Measurements from ENCODE around the gene HS3ST5.
"Not testable (repeated sequence)": the region's sequence is repeated elsewhere in the genome, so short reads cannot be mapped to it uniquely, and the experiment has no call there.

HS3ST5 gene

DNA sequence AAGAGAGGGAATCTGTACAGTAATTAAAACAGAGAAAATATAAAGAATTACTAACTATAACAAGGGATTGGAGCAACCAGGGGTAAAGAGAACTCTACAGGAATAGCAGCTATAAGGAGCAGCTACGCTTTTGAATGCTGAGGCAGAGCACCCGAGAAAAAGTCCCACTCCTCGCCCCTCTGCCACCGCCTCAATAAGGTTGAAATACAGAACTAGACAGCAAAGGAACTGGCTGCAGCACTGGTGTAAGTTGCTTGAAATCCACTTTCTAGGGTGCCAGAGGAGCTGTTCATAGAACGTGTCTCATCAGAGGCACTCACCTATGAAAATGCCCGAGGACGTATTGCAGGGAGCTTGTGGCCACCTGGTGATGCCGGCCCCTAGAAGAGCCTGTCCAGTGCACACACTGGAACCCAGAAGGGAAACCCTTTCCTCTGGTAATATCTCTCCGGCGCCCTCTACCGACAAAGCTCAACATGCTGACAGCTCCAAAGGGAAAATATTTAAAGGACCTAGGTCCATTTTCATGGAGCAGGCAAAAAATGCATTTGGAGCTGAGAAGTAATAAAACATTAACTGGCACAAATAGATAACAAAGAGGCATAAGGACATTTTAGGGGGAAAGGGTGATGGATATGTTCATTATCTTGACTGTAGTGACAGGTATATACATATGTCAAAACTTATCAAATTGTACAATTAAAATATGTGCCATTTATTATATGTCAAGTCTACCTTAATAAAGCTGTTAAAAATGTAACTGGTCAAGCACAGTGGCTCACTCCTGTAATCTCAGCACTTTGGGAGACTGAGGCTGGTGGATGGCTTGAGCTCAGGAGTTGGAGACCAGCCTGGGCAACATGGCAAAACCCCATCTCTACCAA is 234.5 kb downstream of the HS3ST5 start:
- in situ Hi-C loops (cut with MboI; ENCODE audit: low sequenced_read_pairs): no loop called here

DNA sequence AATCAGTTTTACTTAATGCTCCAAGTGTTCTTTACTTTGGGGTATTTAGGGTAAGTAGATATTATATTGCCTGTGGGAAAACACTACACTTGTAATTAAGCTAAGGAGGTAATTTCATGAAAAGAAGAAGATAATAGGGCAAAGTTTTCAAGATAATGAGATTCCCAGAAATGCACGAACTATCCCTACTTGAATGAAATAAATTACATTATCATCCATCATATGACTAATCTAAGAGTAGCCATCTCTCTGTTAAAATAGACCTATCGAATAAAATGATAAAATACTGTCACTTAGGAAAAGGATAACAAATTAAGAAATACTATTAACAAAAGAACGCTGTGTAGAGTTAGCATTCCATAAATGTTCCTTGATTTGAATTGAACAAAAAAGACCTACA is 236.8 kb downstream of the HS3ST5 start:
- in situ Hi-C loops (cut with MboI; ENCODE audit: low sequenced_read_pairs): no loop called here

DNA sequence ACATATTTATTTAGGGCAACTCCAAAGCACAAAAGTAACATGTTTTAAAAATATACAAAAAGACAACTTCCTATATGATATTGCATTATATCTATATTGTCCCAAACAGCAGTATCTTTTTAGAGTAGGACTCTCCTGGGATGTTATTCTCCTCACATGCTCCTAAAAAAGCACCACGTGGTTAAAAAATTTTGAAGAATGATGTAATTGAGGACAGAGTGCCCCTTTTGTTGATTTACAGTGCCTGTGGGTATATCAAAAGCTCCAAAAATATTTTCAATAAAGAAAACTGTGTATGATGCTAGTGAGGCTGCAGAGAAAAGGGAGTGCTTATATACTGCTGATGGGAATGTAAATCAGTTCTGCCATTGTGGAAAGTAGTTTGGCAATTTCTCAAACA is 241.6 kb downstream of the HS3ST5 start:
- in situ Hi-C loops (cut with MboI; ENCODE audit: low sequenced_read_pairs): no loop called here

DNA sequence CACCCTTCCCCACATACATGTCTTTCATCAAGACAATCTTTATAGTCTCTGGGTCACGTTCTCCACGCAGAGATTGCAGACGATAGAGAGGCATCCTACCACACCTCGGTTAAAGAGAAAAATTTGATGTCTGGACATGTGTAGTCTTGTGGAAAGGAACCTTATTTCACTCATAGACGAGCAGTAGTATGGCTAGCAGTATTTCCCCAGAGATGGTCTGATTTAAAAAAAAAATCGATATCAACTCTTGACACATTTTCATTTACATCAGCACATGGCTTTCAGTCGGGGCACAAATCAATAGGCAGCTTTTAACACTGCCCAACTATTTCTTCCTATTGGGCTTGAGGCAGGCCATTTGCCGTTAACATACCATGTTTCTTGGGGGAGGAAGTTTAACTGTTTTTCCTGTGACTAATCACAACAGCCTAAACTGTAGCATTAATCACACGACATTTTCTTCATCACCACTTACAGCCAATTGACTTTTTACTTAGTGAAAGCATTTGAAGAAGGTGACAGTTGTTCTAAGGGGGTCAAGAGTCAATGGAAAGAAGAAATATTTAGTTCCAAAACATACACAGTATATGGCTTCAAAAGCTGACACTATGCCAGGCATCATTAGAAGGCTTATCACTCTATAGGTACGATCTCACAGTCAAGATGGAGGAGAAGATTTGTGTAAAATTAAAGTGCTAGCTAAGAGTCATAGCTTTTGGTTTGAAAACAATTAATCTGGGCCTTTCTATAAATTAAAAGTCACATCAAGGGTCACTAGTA is 242.4 kb downstream of the HS3ST5 start:
- in situ Hi-C loops (cut with MboI; ENCODE audit: low sequenced_read_pairs): no loop called here

DNA sequence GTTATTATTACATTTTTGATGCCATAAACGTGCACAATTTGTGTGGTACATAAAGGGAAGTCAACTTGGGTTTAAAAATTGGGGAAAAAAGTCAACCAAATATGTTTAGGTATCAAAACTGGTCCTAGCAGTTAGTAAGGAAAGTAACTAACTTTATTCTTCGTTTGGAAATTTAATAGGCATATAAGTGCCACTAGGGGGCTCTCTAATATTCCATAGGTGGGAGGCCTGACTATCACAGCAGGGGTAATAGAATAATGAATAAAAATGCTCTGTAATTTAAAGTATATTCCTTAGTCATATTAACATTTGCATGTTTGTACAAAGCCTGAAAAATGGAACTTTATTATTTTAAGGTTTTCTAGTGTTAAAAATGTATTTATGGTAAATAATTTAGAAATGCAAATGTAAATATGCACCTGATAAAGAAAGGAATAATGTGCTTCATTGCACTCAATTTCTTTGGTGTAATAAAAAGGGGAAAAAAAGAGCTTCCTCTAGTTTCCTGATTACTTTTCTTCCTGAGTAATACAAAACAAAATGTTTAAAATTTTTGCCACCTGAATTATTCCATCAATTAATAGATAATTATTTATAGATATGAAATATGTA is 246.2 kb downstream of the HS3ST5 start:
- in situ Hi-C loops (cut with MboI; ENCODE audit: low sequenced_read_pairs): no loop called here

DNA sequence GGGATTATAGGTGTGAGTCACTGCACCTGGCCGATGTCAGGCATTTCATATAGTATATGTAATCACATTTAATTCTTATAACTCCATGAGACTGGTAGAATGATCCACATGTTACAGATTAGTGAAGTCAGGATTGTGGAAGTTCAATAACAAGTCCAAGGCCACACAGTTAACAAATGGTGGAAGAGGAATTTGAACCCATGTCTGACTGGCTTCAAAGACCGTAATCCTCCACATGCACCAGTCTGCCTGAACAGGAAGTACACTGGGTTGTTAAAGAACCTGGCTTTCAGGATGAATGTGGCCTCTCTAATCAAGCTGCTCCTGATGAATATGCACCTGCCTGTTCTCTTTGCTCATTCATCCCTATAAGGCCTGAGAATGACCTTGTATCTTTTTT is 249.9 kb downstream of the HS3ST5 start:
- in situ Hi-C loops (cut with MboI; ENCODE audit: low sequenced_read_pairs): no loop called here

DNA sequence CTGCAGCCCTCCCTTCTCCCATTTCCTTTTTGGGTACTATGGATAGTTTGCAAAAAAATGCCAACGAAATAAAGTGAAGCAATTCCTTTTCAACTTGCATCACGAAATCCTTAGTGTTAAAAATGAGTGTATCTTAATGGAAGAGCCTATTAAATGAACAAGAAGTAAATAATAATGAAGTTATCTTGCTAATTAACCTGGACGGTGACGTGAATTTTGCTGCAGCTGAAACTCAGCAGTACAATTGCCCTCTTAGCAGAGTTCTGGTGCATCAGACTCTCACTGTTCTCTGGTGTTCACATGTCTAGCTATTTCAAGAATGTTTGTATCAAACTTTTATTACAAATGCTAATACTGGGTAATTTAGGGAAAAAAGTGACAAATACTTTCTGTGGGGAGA is 252.2 kb downstream of the HS3ST5 start:
- in situ Hi-C loops (cut with MboI; ENCODE audit: low sequenced_read_pairs): no loop called here

DNA sequence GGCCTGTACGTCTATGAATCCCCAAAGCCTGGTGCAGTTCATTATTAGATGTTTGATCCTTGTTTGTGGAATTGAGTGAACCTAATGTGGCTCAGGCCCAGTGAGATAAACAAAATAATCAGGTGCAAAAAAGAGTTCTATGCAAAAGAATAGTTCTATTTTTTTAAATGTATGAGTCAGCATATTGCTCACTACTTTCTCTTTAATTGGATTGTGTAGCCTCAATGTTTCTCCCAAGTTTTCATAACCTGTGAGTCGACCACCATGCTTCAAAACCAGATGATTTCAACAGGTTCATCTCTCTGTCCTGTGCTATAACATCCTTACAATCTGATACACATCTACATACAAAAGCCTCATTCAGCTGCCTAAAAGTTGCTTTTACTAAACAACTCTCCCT is 255.3 kb downstream of the HS3ST5 start:
- in situ Hi-C loops (cut with MboI; ENCODE audit: low sequenced_read_pairs): no loop called here

DNA sequence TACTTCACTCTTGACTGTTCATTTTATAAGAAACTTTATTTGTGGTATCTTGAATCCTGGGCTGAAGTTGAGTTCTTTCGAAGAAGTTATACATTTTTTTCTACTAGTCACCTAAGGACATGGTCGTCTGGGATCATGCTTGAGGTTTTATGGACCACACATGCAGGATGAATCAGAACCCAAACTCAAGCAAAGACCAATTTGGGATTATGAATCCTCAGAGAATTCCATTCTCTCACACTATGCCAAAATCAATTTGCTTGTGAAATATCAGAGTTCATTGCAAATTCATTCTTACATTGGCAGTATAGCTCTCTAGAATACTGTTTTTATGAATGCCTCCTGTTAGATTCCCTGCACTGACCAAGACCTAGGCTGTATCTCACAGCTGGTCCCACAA is 257.6 kb downstream of the HS3ST5 start:
- in situ Hi-C loops (cut with MboI; ENCODE audit: low sequenced_read_pairs): no loop called here

DNA sequence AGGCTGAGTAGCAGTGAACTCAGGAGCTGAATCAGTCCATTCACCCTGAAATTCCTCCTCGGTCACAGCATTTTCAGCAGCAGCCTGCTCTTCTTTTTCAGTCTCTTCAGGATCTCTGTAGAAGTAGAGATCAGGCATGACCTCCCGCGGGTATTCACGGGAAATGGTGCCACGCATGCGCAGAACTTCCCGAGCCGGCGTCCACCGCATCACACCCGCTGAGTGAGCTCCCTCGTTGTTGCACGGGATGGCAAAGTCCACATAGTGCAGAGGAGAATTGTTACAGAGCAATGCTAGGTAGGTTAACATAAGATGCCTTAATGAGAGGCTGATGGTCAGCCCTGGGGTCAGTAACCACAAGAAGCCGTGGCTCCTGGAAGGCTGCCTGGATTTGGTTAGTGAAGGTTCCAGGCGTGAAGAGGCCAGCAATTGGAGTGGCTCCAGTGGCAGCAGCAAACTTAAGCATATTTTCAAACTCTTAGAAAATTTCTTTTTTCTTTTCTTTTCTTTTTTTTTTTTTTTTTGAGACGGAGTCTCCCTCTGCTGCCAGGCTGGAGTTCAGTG is 258.4 kb downstream of the HS3ST5 start:
- in situ Hi-C loops (cut with MboI; ENCODE audit: low sequenced_read_pairs): no loop called here

DNA sequence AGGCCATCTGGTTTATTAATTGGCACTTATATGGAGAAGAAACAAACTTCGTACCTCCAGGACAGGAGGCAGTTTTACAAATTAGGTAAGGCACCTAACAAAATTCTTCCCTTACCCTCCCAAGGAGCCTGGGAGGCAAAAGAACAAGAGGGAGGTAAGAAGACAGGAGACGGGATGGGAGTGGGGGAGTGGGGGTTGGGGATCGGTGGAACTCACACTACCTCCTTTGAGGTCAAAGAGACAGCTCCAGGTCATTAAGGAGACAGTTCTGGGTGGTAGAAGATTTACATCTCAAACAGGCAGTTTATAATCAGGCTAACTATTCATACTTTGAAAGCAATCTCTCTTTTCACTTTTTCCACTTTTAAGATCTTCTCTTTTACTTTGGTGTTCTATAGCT is 259.6 kb downstream of the HS3ST5 start:
- in situ Hi-C loops (cut with MboI; ENCODE audit: low sequenced_read_pairs): no loop called here

DNA sequence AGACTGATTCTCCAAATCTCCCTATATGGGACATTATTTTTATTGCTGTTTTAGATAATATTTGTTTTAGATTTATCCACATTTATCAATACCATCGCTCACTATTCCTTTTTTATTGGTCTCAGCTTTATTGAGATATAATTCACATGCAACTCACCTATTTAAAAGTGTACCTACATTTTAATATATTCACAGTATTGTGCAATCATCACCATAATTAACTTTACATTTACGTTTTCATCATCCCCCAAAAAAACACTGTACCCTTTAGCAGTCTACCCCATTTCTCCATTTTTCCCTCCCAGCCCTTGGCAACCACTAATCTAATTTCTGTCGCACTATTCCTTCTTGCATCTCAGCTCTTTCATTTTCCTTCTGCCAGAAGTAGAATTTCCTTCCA is 261.1 kb downstream of the HS3ST5 start:
- in situ Hi-C loops (cut with MboI; ENCODE audit: low sequenced_read_pairs): no loop called here

DNA sequence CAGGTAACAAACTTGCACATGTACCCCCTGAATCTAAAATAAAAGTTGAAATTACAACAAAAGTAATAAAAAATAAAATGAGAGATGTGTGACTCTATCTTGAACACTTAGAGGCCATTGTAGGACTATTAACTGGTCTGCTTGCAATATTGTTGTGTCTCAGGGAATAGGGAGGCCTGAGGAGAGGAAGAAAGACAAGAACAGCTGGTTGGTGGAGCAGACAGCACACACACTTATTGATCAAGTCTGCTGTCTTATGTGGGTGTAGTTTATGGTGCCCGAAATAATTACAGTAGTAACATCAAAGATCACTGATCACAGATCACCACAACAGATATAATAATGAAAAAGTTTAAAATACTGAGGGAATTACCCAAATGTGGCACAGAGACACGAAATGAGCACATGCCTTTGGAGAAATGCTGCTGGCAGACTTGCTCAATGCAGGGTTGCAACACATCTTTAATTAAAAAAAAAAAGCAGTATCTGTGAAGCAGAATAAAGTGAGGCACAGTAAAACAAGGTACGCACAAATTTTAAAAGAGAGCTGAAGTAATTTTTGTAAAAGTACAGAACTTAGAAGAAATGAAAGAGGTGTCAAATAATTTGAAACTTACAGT is 261.8 kb downstream of the HS3ST5 start:
- in situ Hi-C loops (cut with MboI; ENCODE audit: low sequenced_read_pairs): no loop called here

DNA sequence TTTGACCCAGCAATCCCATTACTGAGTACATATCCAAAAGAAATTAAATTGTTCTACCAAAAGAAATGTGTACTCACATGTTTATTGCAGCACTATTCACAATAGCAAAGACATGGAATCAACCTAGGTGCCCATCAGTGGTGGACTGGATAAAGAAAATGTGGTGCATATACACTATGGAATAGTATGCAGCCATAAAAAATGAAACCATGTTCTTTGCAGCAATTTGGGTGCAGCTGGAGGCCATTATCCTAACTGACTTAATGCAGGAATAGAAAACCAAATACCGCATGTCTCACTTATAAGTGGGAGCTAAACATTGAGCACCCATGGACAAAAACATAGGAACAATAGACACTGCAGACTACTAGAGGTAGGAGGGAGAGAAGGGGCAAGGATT is 262.4 kb downstream of the HS3ST5 start:
- in situ Hi-C loops (cut with MboI; ENCODE audit: low sequenced_read_pairs): not testable (repeated sequence)

DNA sequence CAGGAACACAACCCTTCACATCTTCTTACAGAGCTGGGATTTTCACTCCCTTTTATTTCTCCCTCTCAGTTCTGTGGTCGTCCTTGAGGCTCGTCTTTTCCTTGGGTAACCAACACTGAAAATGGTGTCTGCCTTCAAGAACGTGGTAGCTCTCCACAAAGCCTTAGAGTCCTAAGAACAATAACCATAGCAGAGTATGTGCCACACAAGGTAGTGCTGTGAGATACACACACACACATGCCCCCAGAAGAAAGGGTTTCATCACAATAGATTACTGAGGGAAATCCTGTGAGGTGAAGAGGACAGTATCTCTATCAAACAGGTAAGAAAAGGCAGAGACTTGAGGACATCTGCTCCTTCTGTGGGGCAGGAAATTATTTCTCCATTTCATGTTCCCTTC is 267.0 kb downstream of the HS3ST5 start:
- in situ Hi-C loops (cut with MboI; ENCODE audit: low sequenced_read_pairs): no loop called here

DNA sequence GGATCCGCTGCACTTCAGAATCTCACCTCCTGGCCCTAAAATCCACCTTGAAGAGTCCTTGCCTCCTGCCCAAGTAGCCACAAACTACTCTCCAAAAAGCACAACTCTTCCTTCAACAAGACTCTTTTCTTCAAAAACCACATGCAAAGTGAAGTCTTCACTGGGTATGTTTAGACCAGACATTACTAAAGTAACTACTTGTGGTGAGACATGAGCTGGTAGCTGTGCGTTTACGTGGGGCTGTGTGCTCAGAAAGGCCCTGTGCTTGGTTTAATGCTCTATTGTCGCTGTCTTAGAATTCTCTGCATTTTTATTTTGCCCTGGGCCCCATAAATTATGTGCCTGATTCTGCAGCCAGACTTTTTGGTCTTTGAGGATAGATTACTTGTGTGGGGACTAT is 267.5 kb downstream of the HS3ST5 start:
- in situ Hi-C loops (cut with MboI; ENCODE audit: low sequenced_read_pairs): no loop called here

DNA sequence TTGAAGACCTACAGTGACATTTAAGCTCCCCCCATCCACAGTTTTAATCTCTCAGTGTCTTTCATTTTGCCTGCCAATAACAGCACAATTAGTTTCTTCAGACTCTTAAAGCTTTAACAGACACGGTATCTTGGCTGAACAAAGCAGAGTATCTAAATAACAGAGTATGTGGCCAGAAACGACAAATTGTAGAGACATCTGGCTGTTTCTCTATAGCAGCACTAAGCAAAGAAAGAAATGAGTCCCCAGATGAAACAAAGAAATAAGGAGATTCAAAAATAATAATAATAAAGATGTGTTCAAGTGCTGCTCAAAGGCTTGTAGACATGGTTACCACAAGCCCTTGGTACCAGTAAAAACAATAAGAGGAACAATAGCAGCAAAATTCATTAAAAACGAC is 274.1 kb downstream of the HS3ST5 start:
- in situ Hi-C loops (cut with MboI; ENCODE audit: low sequenced_read_pairs): no loop called here

DNA sequence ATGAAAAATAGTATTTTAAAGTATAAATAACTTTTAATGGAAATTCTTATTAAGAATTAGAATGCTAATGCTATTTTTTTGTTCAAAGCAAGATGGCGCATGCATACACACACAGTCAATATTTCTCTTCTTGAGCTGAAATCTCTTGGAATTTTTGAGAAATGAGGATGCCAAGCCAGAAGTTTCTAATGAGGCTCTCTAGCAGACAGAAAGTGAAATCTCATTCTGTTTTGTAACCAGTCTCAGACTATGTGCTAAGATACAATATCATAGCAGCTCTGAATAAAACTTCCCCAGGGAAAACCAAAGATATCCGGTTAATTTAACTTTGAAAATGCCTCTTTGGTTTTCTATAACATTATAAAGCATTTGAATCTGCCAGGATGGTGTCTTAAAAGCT is 274.7 kb downstream of the HS3ST5 start:
- in situ Hi-C loops (cut with MboI; ENCODE audit: low sequenced_read_pairs): no loop called here

DNA sequence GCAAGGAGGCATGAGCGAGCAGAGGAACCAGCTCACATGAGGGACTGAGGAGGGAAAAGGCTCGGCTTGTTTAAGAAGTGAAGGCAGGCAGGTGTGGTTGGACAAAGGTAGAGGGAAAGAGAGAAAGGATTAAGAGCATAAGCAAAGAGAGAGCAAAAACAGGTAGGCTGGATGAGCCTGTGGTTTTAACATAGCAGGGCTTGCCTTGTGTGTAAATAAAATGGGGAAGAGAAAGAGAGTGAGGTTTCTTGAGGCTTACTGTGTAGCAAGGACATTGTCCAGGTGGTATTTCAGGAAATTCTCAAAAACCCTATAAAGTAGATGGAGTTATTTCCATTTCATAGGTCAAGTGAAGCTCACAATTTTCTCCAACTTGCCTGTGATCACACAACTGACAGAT is 278.0 kb downstream of the HS3ST5 start:
- in situ Hi-C loops (cut with MboI; ENCODE audit: low sequenced_read_pairs): no loop called here

DNA sequence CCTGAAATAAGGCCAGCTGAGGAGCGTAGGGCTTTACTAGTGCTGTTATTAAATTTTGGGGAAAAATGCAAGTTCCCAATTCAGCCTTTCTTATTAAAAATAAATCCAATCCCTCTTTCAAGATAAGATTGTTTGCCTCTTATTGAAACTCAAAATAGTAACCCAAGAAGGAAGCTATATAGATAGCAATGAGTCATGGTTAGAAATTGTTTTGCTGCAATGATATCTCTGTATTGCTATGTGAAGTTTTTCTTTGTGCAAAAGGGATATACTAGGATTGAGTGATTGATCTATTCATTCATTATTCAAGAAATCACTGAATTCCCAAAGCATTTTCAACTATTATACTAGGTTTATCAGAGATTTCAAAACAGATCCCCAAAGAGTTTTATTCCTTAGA is 278.9 kb downstream of the HS3ST5 start:
- in situ Hi-C loops (cut with MboI; ENCODE audit: low sequenced_read_pairs): no loop called here

DNA sequence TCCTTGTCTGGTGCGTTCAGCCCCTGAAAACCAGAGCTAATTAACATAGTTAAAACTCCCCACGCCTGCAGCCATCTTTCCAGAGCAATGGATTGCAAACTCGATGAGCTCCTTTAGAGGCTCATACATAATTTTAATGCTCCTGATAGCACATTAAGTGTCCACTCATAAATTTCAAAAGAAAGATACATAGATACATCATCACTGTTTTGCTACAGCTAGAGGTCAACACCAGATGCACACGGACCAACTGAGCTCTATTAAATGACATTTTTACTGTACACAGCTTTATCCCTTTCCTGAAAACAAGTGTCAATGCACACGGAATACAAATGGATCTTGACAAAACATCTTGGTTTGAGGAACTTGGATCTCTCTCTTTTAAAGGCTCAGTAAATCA is 280.6 kb downstream of the HS3ST5 start:
- in situ Hi-C loops (cut with MboI; ENCODE audit: low sequenced_read_pairs): no loop called here
